ENCODE measurements around the gene TEFM. TPM values are rescaled to one million over a fixed set of nuclear protein-coding genes. Genes with fewer than 3 reads are reported as not detected.

TEFM gene
- total RNA-seq, 6 experiments from 2014 or later = 6.6 to 9.9 (median 8.1) TPM

DNA sequence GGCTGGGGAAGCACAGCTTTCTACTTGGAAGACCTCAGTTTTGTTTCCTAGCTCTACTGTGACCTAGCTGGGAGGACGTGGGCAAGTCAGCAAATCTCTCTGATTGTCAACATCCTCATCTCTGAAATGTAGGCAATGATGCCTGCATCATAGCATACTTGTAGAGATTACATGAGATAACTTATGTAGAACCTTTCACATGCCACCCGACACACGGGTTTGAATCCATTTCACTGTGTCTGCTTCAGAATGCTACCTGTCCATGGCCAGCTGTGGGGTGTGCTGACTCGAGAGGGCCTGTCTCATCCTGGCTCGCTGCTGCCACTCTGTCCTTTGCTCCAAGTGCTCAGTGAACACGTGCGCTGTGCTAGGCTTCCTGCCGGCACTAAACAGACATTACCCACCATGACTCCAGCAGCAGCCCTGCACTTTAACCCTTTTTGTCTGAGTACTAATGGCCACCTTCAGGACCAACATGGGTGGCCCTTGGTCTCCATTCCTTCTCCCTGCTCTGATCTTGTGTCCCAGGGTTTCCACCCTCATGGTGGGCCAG lies 23.1 kb upstream of the TEFM start:
- Histone ChIP-seq H3K4me1 (peaks cover 0 to 10% (median 0%) of the 10 kb centered on the region in 4 donors), H3K27me3 (no peaks in the 10 kb centered on the region), H3K36me3 (no peaks in the 10 kb centered on the region), H3K4me3 (no peak overlapping the region), H3K27ac (no peak overlapping the region), H3K9me3 (no peaks in the 10 kb centered on the region)
- whole genome bisulfite sequencing (ENCODE audit: insufficient coverage, low coverage, low lambda C conversion rate, missing lambda C conversion rate) = 41% methylated on average over 4 of the region's 8 CpGs
- no peak for DNase-seq
- peak in 1 of 4 donors; percentile 30 for ATAC-seq
- intact Hi-C loops (cut with DNase I) = no loop called here
- no peak for TF ChIP-seq POLR2A (IDR thresholded peaks at IDR 0.05)
- TF ChIP-seq, protein P1, sequence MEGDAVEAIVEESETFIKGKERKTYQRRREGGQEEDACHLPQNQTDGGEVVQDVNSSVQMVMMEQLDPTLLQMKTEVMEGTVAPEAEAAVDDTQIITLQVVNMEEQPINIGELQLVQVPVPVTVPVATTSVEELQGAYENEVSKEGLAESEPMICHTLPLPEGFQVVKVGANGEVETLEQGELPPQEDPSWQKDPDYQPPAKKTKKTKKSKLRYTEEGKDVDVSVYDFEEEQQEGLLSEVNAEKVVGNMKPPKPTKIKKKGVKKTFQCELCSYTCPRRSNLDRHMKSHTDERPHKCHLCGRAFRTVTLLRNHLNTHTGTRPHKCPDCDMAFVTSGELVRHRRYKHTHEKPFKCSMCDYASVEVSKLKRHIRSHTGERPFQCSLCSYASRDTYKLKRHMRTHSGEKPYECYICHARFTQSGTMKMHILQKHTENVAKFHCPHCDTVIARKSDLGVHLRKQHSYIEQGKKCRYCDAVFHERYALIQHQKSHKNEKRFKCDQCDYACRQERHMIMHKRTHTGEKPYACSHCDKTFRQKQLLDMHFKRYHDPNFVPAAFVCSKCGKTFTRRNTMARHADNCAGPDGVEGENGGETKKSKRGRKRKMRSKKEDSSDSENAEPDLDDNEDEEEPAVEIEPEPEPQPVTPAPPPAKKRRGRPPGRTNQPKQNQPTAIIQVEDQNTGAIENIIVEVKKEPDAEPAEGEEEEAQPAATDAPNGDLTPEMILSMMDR (IDR thresholded peaks at IDR 0.05) = no peak

DNA sequence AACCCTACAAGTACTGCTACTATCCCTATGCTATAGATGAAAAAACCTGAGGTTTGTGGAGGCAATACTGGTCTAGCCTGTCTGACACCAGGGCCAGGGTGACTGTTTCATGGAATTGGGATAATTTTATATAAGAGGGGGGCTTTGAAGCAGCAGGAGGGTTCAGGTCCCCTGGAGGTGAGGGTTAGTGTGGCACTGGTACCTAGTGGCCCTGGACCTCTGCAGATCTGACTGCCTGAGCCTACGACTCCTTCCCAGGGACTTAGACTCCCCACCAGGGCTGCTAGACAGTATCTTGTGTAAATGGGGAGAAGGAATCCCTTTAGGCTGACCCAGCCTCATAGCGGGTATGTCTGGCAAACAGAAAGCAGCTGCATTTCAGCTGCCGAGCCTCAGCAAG lies 22.5 kb upstream of the TEFM start:
- Histone ChIP-seq H3K36me3 (no peaks in the 10 kb centered on the region), H3K9me3 (no peaks in the 10 kb centered on the region), H3K27me3 (no peaks in the 10 kb centered on the region), H3K27ac (no peak overlapping the region), H3K4me3 (no peak overlapping the region), H3K4me1 (peaks cover 0 to 10% (median 0%) of the 10 kb centered on the region in 4 donors)
- ATAC-seq (peak in 1 of 4 donors; percentile 16), DNase-seq (no peak)
- 100% methylated on average over 1 of the region's 3 CpGs for WGBS (ENCODE audit: insufficient coverage, low coverage, low lambda C conversion rate, missing lambda C conversion rate)
- intact Hi-C loops (cut with DNase I) = no loop called here
- TF ChIP-seq, protein P1 (IDR thresholded peaks at IDR 0.05) = no peak
- TF ChIP-seq POLR2A (IDR thresholded peaks at IDR 0.05) = no peak

DNA sequence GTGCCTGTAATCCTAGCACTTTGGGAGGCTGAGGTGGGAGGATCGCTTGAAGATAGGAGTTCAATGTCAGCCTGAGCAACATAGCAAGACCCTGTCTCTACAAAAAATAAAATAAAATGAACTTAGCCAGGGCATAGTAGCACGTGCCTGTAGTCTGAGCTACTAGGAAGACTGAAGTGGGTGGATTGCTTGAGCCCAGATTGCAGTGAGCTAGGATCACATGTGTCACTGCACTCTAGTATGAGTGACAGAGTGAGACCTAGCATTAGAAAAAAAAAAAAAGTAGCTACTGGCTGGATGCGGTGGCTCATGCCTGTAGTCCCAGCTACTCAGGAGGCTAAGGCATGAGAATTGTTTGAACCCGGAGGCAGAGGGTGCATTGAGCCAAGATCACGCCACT lies 21.7 kb upstream of the TEFM start:
- no peak overlapping the region for H3K4me3 ChIP-seq
- intact Hi-C loops (cut with DNase I) = no loop called here
- DNase-seq (no peak), ATAC-seq (no peak)
- TF ChIP-seq POLR2A (IDR thresholded peaks at IDR 0.05) = no peak
- TF ChIP-seq, protein P1 (IDR thresholded peaks at IDR 0.05) = no peak
- H3K27ac ChIP-seq = no peak overlapping the region
- no peaks in the 10 kb centered on the region for H3K9me3 ChIP-seq
- no peaks in the 10 kb centered on the region for H3K27me3 ChIP-seq
- H3K36me3 ChIP-seq = no peaks in the 10 kb centered on the region
- H3K4me1 ChIP-seq = peaks cover 0 to 10% (median 0%) of the 10 kb centered on the region in 4 donors
- WGBS (ENCODE audit: insufficient coverage, low coverage, low lambda C conversion rate, missing lambda C conversion rate) = 95% methylated on average over 4 of the region's 5 CpGs

DNA sequence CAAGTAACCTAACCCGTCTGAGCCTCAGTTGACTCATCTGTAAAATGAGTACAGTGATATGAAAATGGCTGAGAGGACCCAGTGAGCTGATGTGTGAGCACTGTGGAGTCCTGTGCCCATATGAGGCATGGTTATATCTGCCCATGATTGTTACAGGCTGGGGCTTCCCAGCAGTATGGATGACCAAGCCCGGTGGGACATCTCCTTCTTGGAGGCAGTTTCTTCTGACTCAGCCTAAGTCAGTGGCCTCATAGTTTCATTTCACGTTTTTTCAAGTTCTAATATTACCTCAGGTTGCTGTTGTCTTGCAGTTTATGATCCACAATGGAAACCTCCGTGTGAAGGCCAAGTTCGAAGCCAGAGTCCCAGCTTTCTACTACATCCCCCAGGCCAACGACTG lies 20.5 kb upstream of the TEFM start:
- no peak for DNase-seq
- no peak overlapping the region for H3K27ac ChIP-seq
- intact Hi-C loops (cut with DNase I) = no loop called here
- H3K36me3 ChIP-seq = no peaks in the 10 kb centered on the region
- no peak overlapping the region for H3K4me3 ChIP-seq
- peaks cover 0 to 15% (median 0%) of the 10 kb centered on the region in 4 donors for H3K4me1 ChIP-seq
- TF ChIP-seq POLR2A (IDR thresholded peaks at IDR 0.05) = no peak
- TF ChIP-seq, protein P1 (IDR thresholded peaks at IDR 0.05) = no peak
- 49% methylated on average over 2 of the region's 6 CpGs for WGBS (ENCODE audit: insufficient coverage, low coverage, low lambda C conversion rate, missing lambda C conversion rate)
- no peaks in the 10 kb centered on the region for H3K27me3 ChIP-seq
- H3K9me3 ChIP-seq = no peaks in the 10 kb centered on the region
- ATAC-seq = no peak

Data from right lobe of liver (tissue), 6 donors.